ENCODE measurements around the gene TBL2. TPM values are rescaled to one million over a fixed set of nuclear protein-coding genes. Genes with fewer than 3 reads are reported as not detected.
"Not testable (repeated sequence)": the region's sequence is repeated elsewhere in the genome, so short reads cannot be mapped to it uniquely, and the experiment has no call there.

The TBL2 gene
- total and polyA plus RNA-seq, 7 experiments from 2014 or later: 19.2 to 40.9 (median 29.0) TPM

DNA sequence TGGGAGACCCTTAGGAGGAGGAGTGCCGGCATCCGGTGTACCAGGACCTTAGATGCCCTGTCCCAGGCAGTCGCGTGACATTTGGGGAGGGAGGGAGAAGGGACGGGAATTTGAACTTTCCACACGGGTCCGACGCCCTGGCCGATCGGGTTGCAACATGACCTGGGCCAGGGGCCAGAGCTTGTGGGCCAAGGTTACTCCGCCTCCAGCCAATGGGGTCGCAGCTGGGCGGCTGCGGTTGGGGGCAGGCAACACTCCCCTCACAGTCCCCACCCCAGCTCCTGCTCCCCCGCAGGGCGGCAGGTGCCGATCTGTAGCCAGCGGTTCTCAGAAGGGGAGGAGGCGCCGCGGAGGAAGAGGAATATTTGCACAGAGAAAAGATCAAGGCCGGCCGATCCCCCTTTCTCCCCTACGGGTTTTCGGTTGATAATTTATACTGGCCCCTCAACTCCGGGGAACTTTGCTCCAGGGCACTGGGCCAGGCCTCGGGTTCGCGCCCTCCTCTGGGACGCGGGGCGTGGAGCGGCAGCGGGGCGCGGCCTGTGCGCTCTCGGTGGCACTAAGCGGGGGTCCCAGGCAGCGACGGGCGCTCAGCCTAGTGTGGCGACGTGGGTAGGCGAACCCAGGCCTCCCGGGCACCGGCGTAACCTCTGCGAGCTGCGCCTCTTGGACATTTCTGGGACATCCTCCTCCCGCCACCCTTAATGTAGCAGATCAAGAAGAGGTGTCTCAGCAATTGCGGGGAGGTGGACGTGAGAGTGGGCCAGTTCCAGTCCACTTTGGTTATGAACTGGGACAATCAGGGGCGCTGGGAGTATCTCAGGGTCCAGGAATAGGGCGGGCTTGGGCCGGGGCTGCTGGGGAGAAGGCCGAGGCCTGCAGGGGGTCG lies 44.8 kb upstream of the TBL2 start:
- H3K9me3 Mint-ChIP-seq: no peaks in the 10 kb centered on the region
- H3K4me1 Mint-ChIP-seq: peaks cover 0 to 9% (median 5%) of the 10 kb centered on the region in 7 donors
- H3K4me1 ChIP-seq (ENCODE audit: control insufficient read depth in 2 of 2, insufficient read depth in 2 of 2, low read length in 2 of 2): no peaks in the 10 kb centered on the region
- H3K27me3 ChIP-seq (ENCODE audit: control insufficient read depth in 2 of 2, insufficient read depth in 2 of 2, low read length in 2 of 2): peaks cover 0 to 10% of the 10 kb centered on the region in 2 donors
- H3K27me3 Mint-ChIP-seq: peaks cover 29 to 69% (median 40%) of the 10 kb centered on the region in 5 donors
- H3K36me3 Mint-ChIP-seq: no peaks in the 10 kb centered on the region
- POLR2A ChIA-PET: no interaction called here
- no peaks in the 10 kb centered on the region for H3K36me3 ChIP-seq (ENCODE audit: control insufficient read depth in 2 of 3, insufficient read depth in 3 of 3, low read length in 3 of 3)
- no peak for DNase-seq
- no peak overlapping the region for H3K4me3 ChIP-seq (ENCODE audit: low read length)
- CTCF ChIA-PET: no interaction called here
- no peak for ATAC-seq
- intact Hi-C loops (cut with micrococcal nuclease): loop anchor here in 1 of 2 donors (5.0 kb wide), 2 partner anchors 94 to 114 kb away; partner anchors contain the start of genes ABHD11 and STX1A
- no peak overlapping the region for H3K27ac ChIP-seq (ENCODE audit: low read depth, low read length)
- H3K4me3 Mint-ChIP-seq: peak overlapping the region; percentile 25 to 78 (median 58)
- H3K9me3 ChIP-seq (ENCODE audit: control insufficient read depth in 2 of 3, low read length in 3 of 3): no peaks in the 10 kb centered on the region
- H3K27ac Mint-ChIP-seq: no peak overlapping the region

DNA sequence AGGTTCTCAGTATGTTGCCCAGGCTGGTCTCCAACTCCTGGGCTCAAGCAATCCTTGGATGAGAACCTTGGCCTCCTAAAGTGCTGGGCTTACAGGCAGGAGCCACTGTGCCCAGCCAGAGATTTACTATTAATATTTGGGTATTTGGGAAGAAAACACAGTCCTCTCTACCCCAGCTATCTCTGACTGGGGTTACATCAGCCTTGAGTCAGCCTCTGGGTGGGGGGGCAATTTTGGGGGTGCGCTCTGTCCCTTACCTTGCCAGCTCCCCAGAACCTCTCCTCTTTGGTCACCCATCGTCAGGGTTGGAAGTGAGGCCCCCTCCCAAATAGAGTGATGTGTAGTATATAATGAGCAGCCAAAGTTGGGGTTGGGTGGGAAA lies 44.1 kb upstream of the TBL2 start:
- no peaks in the 10 kb centered on the region for H3K36me3 Mint-ChIP-seq
- H3K4me3 Mint-ChIP-seq: peak overlapping the region in 5 of 10 donors; percentile 25 to 78 (median 65)
- DNase-seq: no peak
- H3K9me3 Mint-ChIP-seq: no peaks in the 10 kb centered on the region
- intact Hi-C loops (cut with micrococcal nuclease): loop anchor here in 1 of 2 donors (5.0 kb wide), 2 partner anchors 95 to 115 kb away; partner anchors contain the start of genes ABHD11 and STX1A
- no peak overlapping the region for H3K4me3 ChIP-seq (ENCODE audit: low read length)
- H3K4me1 ChIP-seq (ENCODE audit: control insufficient read depth in 2 of 2, insufficient read depth in 2 of 2, low read length in 2 of 2): no peaks in the 10 kb centered on the region
- H3K27ac ChIP-seq (ENCODE audit: low read depth, low read length): no peak overlapping the region
- peaks cover 23 to 62% (median 34%) of the 10 kb centered on the region in 5 donors for H3K27me3 Mint-ChIP-seq
- H3K9me3 ChIP-seq (ENCODE audit: control insufficient read depth in 2 of 3, low read length in 3 of 3): no peaks in the 10 kb centered on the region
- peaks cover 0 to 9% (median 5%) of the 10 kb centered on the region in 7 donors for H3K4me1 Mint-ChIP-seq
- ATAC-seq: no peak
- CTCF ChIA-PET: interaction anchor here (0.7 kb wide), 1 partner anchor 339 kb away, joined by 3 read pairs; no protein-coding TSS in a partner anchor
- H3K36me3 ChIP-seq (ENCODE audit: control insufficient read depth in 2 of 3, insufficient read depth in 3 of 3, low read length in 3 of 3): no peaks in the 10 kb centered on the region
- H3K27me3 ChIP-seq (ENCODE audit: control insufficient read depth in 2 of 2, insufficient read depth in 2 of 2, low read length in 2 of 2): peaks cover 0 to 10% of the 10 kb centered on the region in 2 donors
- POLR2A ChIA-PET: no interaction called here
- no peak overlapping the region for H3K27ac Mint-ChIP-seq

DNA sequence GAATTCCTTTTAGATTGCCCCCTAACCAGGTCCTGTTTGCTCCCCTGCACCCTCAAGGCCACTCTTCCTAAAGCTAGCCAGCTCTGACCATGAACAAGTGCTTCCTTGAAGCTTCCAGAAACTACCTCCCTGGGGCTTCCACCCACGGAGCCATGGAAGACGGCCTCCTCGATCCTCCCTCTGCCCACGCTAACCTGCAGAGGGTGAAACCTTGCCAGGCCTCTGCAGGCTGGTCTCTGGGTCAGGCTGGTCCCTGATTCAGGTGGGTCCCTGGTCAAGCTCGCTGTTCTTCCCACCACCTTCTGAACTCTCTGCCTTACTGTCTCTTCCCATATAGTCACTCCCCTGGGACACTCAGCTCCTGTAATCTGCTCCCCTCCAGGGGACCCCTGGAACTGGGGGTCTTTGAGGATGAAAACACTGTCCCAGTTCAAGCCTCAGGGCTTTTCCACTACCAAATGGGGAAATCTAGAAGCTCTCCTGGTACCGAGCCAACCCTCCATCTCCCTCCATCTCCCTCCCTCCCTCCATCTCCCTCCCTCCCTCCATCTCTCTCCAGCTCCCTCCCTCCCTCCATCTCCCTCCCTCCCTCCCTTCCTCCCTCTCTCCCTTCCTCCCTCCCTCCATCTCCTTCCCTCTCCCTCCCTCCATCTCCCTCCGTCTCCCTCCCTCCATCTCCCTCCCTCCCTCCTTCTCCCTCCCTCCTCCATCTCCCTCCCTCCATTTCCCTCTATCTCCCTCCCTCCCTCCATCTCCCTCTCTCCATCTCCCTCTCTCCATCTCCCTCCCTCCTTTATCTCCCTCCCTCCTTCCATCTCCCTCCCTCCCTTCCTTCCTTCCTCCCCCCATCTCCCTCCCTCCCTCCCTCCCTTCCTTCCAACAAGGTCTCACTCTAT lies 43.0 kb upstream of the TBL2 start:
- intact Hi-C loops (cut with micrococcal nuclease): loop anchor here in 1 of 2 donors (5.0 kb wide), 2 partner anchors 96 to 116 kb away; partner anchors contain the start of genes ABHD11 and STX1A
- DNase-seq: no peak
- Histone ChIP-seq H3K27ac (ENCODE audit: low read depth, low read length) (no peak overlapping the region), H3K36me3 (ENCODE audit: control insufficient read depth in 2 of 3, insufficient read depth in 3 of 3, low read length in 3 of 3) (no peaks in the 10 kb centered on the region), H3K27me3 (ENCODE audit: control insufficient read depth in 2 of 2, insufficient read depth in 2 of 2, low read length in 2 of 2) (peaks cover 0 to 10% of the 10 kb centered on the region in 2 donors), H3K9me3 (ENCODE audit: control insufficient read depth in 2 of 3, low read length in 3 of 3) (no peaks in the 10 kb centered on the region), H3K4me3 (ENCODE audit: low read length) (no peak overlapping the region), H3K4me1 (ENCODE audit: control insufficient read depth in 2 of 2, insufficient read depth in 2 of 2, low read length in 2 of 2) (no peaks in the 10 kb centered on the region)
- ChIA-PET POLR2A (no interaction called here), CTCF (interaction anchor here (0.7 to 1.1 kb wide), 2 partner anchors 14 to 340 kb away, joined by 3 to 4 read pairs; no protein-coding TSS in a partner anchor)
- Mint-ChIP-seq H3K9me3 (no peaks in the 10 kb centered on the region), H3K27ac (no peak overlapping the region), H3K36me3 (no peaks in the 10 kb centered on the region), H3K4me3 (no peak overlapping the region), H3K4me1 (peaks cover 0 to 9% (median 5%) of the 10 kb centered on the region in 7 donors), H3K27me3 (peaks cover 17 to 55% (median 28%) of the 10 kb centered on the region in 5 donors)
- no peak for ATAC-seq

DNA sequence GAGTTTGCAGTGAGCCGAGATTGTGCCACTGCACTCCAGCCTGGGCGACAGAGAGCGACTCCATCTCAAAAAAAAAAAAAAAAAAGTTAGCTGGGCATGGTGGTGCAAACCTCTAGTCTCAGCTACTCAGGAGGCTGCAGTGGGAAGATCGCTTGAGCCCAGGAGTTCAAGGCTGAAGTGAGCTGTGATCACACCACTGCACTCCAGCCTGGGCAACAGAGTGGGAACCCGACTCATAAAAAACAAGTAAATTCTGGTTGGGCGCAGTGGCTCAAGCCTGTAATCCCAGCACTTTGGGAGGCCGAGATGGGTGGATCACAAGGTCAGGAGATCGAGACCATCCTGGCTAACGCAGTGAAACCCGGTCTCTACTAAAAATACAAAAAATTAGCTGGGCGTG lies 41.0 kb upstream of the TBL2 start:
- H3K36me3 Mint-ChIP-seq; intact Hi-C loops (cut with micrococcal nuclease); POLR2A ChIA-PET; H3K9me3 ChIP-seq (ENCODE audit: control insufficient read depth in 2 of 3, low read length in 3 of 3); H3K27ac ChIP-seq (ENCODE audit: low read depth, low read length); H3K4me3 ChIP-seq (ENCODE audit: low read length); H3K9me3 Mint-ChIP-seq; H3K27ac Mint-ChIP-seq; H3K36me3 ChIP-seq (ENCODE audit: control insufficient read depth in 2 of 3, insufficient read depth in 3 of 3, low read length in 3 of 3); H3K27me3 ChIP-seq (ENCODE audit: control insufficient read depth in 2 of 2, insufficient read depth in 2 of 2, low read length in 2 of 2); ATAC-seq; DNase-seq; H3K4me1 Mint-ChIP-seq; H3K4me1 ChIP-seq (ENCODE audit: control insufficient read depth in 2 of 2, insufficient read depth in 2 of 2, low read length in 2 of 2): not testable (repeated sequence)
- H3K27me3 Mint-ChIP-seq: peaks cover 11 to 45% (median 24%) of the 10 kb centered on the region in 5 donors
- peak overlapping the region in 1 of 10 donors; percentile 20 for H3K4me3 Mint-ChIP-seq
- CTCF ChIA-PET: interaction anchor here (0.7 kb wide), 1 partner anchor 1910 kb away, joined by 6 read pairs; no protein-coding TSS in a partner anchor

DNA sequence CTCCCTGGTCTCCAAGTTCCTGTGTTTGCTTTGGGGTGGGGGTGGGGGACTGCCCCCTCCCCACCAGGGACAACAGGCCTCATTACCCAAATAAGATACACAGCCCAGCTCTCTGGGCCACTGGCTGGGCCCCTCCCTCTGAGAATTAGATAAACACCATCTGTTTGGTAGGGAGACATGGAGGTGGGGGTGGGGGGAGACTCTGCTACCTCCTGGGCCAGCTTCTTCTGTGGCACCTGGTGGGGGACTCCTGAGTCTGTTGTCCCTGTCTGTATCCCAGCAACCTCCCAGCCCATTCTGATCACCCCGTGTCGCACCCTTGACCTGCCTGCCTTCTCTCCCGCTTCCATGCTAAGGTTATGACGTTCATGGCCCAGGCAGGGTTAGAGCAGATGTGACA lies 40.2 kb upstream of the TBL2 start:
- Histone ChIP-seq H3K9me3 (ENCODE audit: control insufficient read depth in 2 of 3, low read length in 3 of 3) (no peaks in the 10 kb centered on the region), H3K27ac (ENCODE audit: low read depth, low read length) (no peak overlapping the region), H3K36me3 (ENCODE audit: control insufficient read depth in 2 of 3, insufficient read depth in 3 of 3, low read length in 3 of 3) (no peaks in the 10 kb centered on the region), H3K27me3 (ENCODE audit: control insufficient read depth in 2 of 2, insufficient read depth in 2 of 2, low read length in 2 of 2) (no peaks in the 10 kb centered on the region), H3K4me1 (ENCODE audit: control insufficient read depth in 2 of 2, insufficient read depth in 2 of 2, low read length in 2 of 2) (no peaks in the 10 kb centered on the region), H3K4me3 (ENCODE audit: low read length) (no peak overlapping the region)
- H3K36me3 Mint-ChIP-seq: no peaks in the 10 kb centered on the region
- CTCF ChIA-PET: no interaction called here
- H3K27ac Mint-ChIP-seq: no peak overlapping the region
- ATAC-seq (no peak), DNase-seq (no peak)
- H3K9me3 Mint-ChIP-seq: no peaks in the 10 kb centered on the region
- peaks cover 18 to 49% (median 30%) of the 10 kb centered on the region in 5 donors for H3K27me3 Mint-ChIP-seq
- POLR2A ChIA-PET: no interaction called here
- intact Hi-C loops (cut with micrococcal nuclease): no loop called here
- H3K4me1 Mint-ChIP-seq: peaks cover 0 to 7% (median 3%) of the 10 kb centered on the region in 7 donors
- H3K4me3 Mint-ChIP-seq: no peak overlapping the region

DNA sequence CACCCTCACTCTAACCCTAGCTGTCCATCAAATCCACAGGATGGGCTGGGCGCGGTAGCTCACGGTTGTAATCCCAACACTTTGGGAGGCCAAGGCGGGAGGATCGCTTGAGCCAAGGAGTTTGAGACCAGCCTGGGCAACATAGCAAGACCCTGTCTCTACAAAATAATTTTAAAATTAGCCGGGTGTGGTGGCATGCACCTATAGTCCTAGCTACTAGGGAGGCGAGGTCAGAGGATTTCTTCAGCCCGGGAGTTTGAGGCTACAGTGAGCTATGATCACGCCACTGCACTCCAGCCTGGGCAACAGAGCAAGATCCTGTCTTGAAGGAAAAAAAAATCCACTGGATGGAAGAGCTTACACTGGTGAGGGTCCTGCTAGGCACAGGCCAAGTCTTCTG lies 39.1 kb upstream of the TBL2 start:
- DNase-seq; H3K36me3 ChIP-seq (ENCODE audit: control insufficient read depth in 2 of 3, insufficient read depth in 3 of 3, low read length in 3 of 3); H3K9me3 Mint-ChIP-seq; H3K4me1 Mint-ChIP-seq; H3K36me3 Mint-ChIP-seq; H3K27me3 ChIP-seq (ENCODE audit: control insufficient read depth in 2 of 2, insufficient read depth in 2 of 2, low read length in 2 of 2); ATAC-seq; H3K9me3 ChIP-seq (ENCODE audit: control insufficient read depth in 2 of 3, low read length in 3 of 3); H3K4me3 ChIP-seq (ENCODE audit: low read length); intact Hi-C loops (cut with micrococcal nuclease); POLR2A ChIA-PET; H3K27ac ChIP-seq (ENCODE audit: low read depth, low read length); H3K4me1 ChIP-seq (ENCODE audit: control insufficient read depth in 2 of 2, insufficient read depth in 2 of 2, low read length in 2 of 2); H3K27ac Mint-ChIP-seq; H3K4me3 Mint-ChIP-seq: not testable (repeated sequence)
- CTCF ChIA-PET: interaction anchor here (0.6 to 2.1 kb wide), 3 partner anchors 10 to 267 kb away, joined by 3 to 9 read pairs (median 6); no protein-coding TSS in a partner anchor
- peaks cover 18 to 48% (median 29%) of the 10 kb centered on the region in 5 donors for H3K27me3 Mint-ChIP-seq
